Measurements from ENCODE around the gene STAB2.

DNA sequence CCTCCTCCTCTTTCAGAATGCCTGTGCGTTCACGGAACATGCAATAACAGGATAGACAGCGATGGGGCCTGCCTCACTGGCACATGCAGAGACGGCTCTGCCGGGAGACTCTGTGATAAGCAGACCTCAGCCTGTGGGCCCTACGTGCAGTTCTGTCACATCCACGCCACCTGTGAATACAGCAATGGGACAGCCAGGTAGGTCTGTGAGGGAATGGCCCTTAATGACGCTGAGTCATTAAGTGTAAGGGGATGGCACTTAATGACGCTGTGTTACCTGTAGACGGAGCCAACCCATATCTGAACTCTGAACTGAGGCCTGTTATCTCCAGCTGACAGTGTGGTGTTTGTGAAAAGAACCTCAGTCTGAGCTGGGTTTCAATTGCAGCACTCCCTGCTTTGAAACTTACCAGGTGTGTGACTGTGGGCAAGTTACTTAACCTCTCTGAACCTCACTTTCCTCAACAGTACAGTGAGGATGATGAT is 86.9 kb downstream of the STAB2 start:
- TF ChIP-seq, protein P1, sequence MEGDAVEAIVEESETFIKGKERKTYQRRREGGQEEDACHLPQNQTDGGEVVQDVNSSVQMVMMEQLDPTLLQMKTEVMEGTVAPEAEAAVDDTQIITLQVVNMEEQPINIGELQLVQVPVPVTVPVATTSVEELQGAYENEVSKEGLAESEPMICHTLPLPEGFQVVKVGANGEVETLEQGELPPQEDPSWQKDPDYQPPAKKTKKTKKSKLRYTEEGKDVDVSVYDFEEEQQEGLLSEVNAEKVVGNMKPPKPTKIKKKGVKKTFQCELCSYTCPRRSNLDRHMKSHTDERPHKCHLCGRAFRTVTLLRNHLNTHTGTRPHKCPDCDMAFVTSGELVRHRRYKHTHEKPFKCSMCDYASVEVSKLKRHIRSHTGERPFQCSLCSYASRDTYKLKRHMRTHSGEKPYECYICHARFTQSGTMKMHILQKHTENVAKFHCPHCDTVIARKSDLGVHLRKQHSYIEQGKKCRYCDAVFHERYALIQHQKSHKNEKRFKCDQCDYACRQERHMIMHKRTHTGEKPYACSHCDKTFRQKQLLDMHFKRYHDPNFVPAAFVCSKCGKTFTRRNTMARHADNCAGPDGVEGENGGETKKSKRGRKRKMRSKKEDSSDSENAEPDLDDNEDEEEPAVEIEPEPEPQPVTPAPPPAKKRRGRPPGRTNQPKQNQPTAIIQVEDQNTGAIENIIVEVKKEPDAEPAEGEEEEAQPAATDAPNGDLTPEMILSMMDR (IDR thresholded peaks at IDR 0.05; ENCODE audit: low read depth, low read length), result no peak
- no peak for TF ChIP-seq EZH2phosphoT487 (IDR thresholded peaks at IDR 0.05; ENCODE audit: low read depth)
